NCI-H2081 (cell line): ENCODE results near the gene MAF.

Experiments used
- DNase-seq, 2 experiments: peaks; one replicate each; lab custom pipeline; 2025; lab: John Stamatoyannopoulos, UW

The MAF gene

GRCh38 chr16:79589601-79590102 lies 10.9 kb downstream of the MAF start:
- no peak for DNase-seq

- DNase-seq, result no peak
Observed at GRCh38 chr16:79587897-79588296, 12.6 kb downstream of the MAF start.

GRCh38 chr16:79587296-79587695 lies 13.2 kb downstream of the MAF start:
- no peak for DNase-seq

- no peak for DNase-seq
Observed at GRCh38 chr16:79582789-79583188, 17.7 kb downstream of the MAF start.

GRCh38 chr16:79580453-79581191 lies 19.9 kb downstream of the MAF start:
- DNase-seq, result no peak

GRCh38 chr16:79576602-79577001 lies 23.9 kb downstream of the MAF start:
- no peak for DNase-seq

GRCh38 chr16:79573884-79574283 lies 26.7 kb downstream of the MAF start:
- DNase-seq, result no peak

GRCh38 chr16:79573071-79573470 lies 27.5 kb downstream of the MAF start:
- DNase-seq, result no peak

- DNase-seq, result no peak
Observed at GRCh38 chr16:79571903-79572535, 28.5 kb downstream of the MAF start.

GRCh38 chr16:79571065-79571902 lies 29.3 kb downstream of the MAF start:
- DNase-seq, result no peak

GRCh38 chr16:79564671-79565107 lies 35.8 kb downstream of the MAF start:
- DNase-seq, result no peak

GRCh38 chr16:79563921-79564320 lies 36.6 kb downstream of the MAF start:
- DNase-seq, result no peak

- DNase-seq, result no peak
Observed at GRCh38 chr16:79562166-79562823, 38.2 kb downstream of the MAF start.

- DNase-seq, result no peak
Observed at GRCh38 chr16:79561729-79562128, 38.8 kb downstream of the MAF start.

- DNase-seq, result no peak
Observed at GRCh38 chr16:79560923-79561322, 39.6 kb downstream of the MAF start.

GRCh38 chr16:79560318-79560717 lies 40.2 kb downstream of the MAF start:
- DNase-seq, result no peak

- DNase-seq, result no peak
Observed at GRCh38 chr16:79559532-79559931, 41.0 kb downstream of the MAF start.

- DNase-seq, result no peak
Observed at GRCh38 chr16:79557421-79557820, 43.1 kb downstream of the MAF start.

- no peak for DNase-seq
Observed at GRCh38 chr16:79554912-79555311, 45.6 kb downstream of the MAF start.

- DNase-seq, result no peak
Observed at GRCh38 chr16:79550373-79550772, 50.2 kb downstream of the MAF start.

- no peak for DNase-seq
Observed at GRCh38 chr16:79547085-79547484, 53.5 kb downstream of the MAF start.
